K562 (cell line): Measurements from ENCODE around the gene SAMD4A. TPM values are rescaled to one million over a fixed set of nuclear protein-coding genes. Genes with fewer than 3 reads are reported as not detected.

Experiments used
- ATAC-seq: fragments of 200-7000 bp; cut with Tn5 transposase; 3 replicates; pipeline ENCODE4 v1.9.1; 2020; ENCODE audit warnings: moderate library complexity
- BruUV-seq: library from RNA; stranded (reverse); fragments of 400-500 nt; replicated peaks from 2 replicates; lab custom pipeline; 2021; lab: Mats Ljungman, UMichigan
- CTCF ChIA-PET: fragments of 300-600 bp; formaldehyde crosslinking; extraction: SDS; loops from one replicate; lab custom pipeline; 2021; ENCODE audit warnings: low intra/inter-chr PET ratio; lab: Yijun Ruan, JAX
- POLR2A ChIA-PET: fragments of 300-600, 350-650 bp; sonication (Branson Sonifier 250); formaldehyde crosslinking; extraction: SDS; loops from one replicate; lab custom pipeline; 2021; ENCODE audit warnings: antibody characterized with exemption, inconsistent platforms; lab: Yijun Ruan, JAX
- DNase-seq, 4 experiments: peaks; one replicate each; pipeline versions ENCODE4 v3.0.0 to v3.0.0-alpha.2; 2011 to 2018; ENCODE audit warnings: low spot score in 3 of 4, mixed read lengths in 3 of 4; ENCODE audit errors: extremely low read depth in 1 of 4
- FAIRE-seq: peaks from 2 replicates; lab custom pipeline; 2011; peaks lifted over from hg19 to GRCh38; lab: Jason Lieb, UNC
- H2AFZ ChIP-seq: 2 replicates; pipeline ENCODE4 v1.6.0; 2011; ENCODE audit warnings: low read depth, low read length, control low read depth, inconsistent platforms
- H3K27ac ChIP-seq: fragments of 200-600 bp; 3 replicates; pipeline ENCODE4 v1.8.0; 2011; ENCODE audit warnings: low read depth, mild to moderate bottlenecking, control low read depth, inconsistent platforms, low read length, moderate library complexity, mixed read lengths; ENCODE audit errors: extremely low read depth
- H3K27me3 ChIP-seq, 2 experiments: fragments of 300-600 bp in 1 of 2; 2 replicates in 1 of 2; 3 replicates in 1 of 2; pipeline versions ENCODE4 v1.6.0 to v1.8.0; 2011; ENCODE audit warnings: inconsistent platforms in 2 of 2, low read length in 2 of 2, mild to moderate bottlenecking in 1 of 2, mixed read lengths in 1 of 2, moderate library complexity in 1 of 2; ENCODE audit not compliant: control insufficient read depth in 2 of 2, insufficient read depth in 2 of 2
- H3K36me3 ChIP-seq: fragments of 300-600 bp; 3 replicates; pipeline ENCODE4 v1.8.0; 2011; ENCODE audit warnings: mild to moderate bottlenecking, low read length, inconsistent platforms; ENCODE audit not compliant: control insufficient read depth, insufficient read depth
- H3K4me1 ChIP-seq, 2 experiments: fragments of 200-600 bp in 1 of 2; replicated peaks in 1 of 2; 2 replicates in 1 of 2; 3 replicates in 1 of 2; pipeline versions ENCODE4 v1.5.1 to v1.8.0; 2011; ENCODE audit warnings: inconsistent platforms in 2 of 2, low read length in 2 of 2, mild to moderate bottlenecking in 1 of 2, mixed read lengths in 1 of 2, moderate library complexity in 1 of 2; ENCODE audit not compliant: control insufficient read depth in 2 of 2, insufficient read depth in 2 of 2
- H3K4me2 ChIP-seq: 2 replicates; pipeline ENCODE4 v1.6.1; 2011; ENCODE audit warnings: low read length, control low read depth, inconsistent platforms, mixed read lengths; ENCODE audit not compliant: insufficient read depth
- H3K4me3 ChIP-seq: fragments of 200-600 bp; sonication (generic), shearing (Covaris generic); 2 replicates; pipeline ENCODE4 v1.5.1; 2016; ENCODE audit warnings: control low read depth, inconsistent platforms
- H3K79me2 ChIP-seq: fragments of 200-600 bp; 3 replicates; pipeline ENCODE4 v1.8.0; 2011; ENCODE audit warnings: low read length, inconsistent platforms; ENCODE audit not compliant: control insufficient read depth, insufficient read depth
- H3K9ac ChIP-seq, 2 experiments: 2 replicates each; pipeline versions ENCODE4 v1.6.0 to v1.6.1; 2011; ENCODE audit warnings: low read depth in 2 of 2, low read length in 2 of 2, control low read depth in 1 of 2, inconsistent platforms in 1 of 2, mild to moderate bottlenecking in 1 of 2, mixed read lengths in 1 of 2; ENCODE audit not compliant: insufficient read depth in 1 of 2
- H3K9me1 ChIP-seq: one replicate; pipeline ENCODE4 v1.6.0; 2011; ENCODE audit warnings: inconsistent platforms, mild to moderate bottlenecking, low read length, moderate library complexity; ENCODE audit not compliant: control insufficient read depth, insufficient read depth
- H3K9me3 ChIP-seq: replicated peaks from 2 replicates; pipeline ENCODE4 v1.5.1; 2011; ENCODE audit warnings: low read depth, low read length, inconsistent platforms; ENCODE audit not compliant: control insufficient read depth, insufficient read depth
- H4K20me1 ChIP-seq: replicated peaks from 2 replicates; pipeline ENCODE4 v1.6.1; 2011; ENCODE audit warnings: low read length, inconsistent platforms, mixed read lengths; ENCODE audit not compliant: control insufficient read depth, insufficient read depth
- CGGBP1 ChIP-seq: fragments of 250-450 bp; sonication (Bioruptor Pico); IDR thresholded peaks from 2 replicates; pipeline ENCODE4 v1.9.0; 2021; ENCODE audit warnings: mild to moderate bottlenecking
- NFE2 ChIP-seq: IDR thresholded peaks from 2 replicates; pipeline ENCODE4 v1.6.1; 2014; ENCODE audit warnings: antibody characterized with exemption, low read depth
- NFE2L1 ChIP-seq: fragments of 450-650 bp; IDR thresholded peaks from 2 replicates; pipeline ENCODE4 v1.6.1; 2016; ENCODE audit warnings: missing genetic modification characterization, low read depth, mild to moderate bottlenecking, missing compliant biosample characterization, moderate library complexity, borderline replicate concordance
- NR2C1 ChIP-seq, 2 experiments: fragments of 450-650 bp; IDR thresholded peaks; 2 replicates each; pipeline ENCODE4 v1.6.1; 2017; ENCODE audit warnings: mild to moderate bottlenecking in 2 of 2, antibody characterized with exemption in 1 of 2, inconsistent platforms in 1 of 2, missing compliant biosample characterization in 1 of 2, missing genetic modification characterization in 1 of 2
- NR2C2 ChIP-seq, 2 experiments: fragments of 200-800 bp in 1 of 2; sonication (Bioruptor generic) in 1 of 2; sonication (generic) in 1 of 2; formaldehyde crosslinking in 1 of 2; IDR thresholded peaks; 2 replicates each; pipeline versions ENCODE4 v1.6.1 to v1.8.0; 2016 to 2022; ENCODE audit warnings: mild to moderate bottlenecking in 1 of 2, missing compliant biosample characterization in 1 of 2, missing genetic modification characterization in 1 of 2, missing genetic modification reagents in 1 of 2
- NRF1 ChIP-seq, 2 experiments: fragments of 450-650 bp; IDR thresholded peaks in 1 of 2; conservative IDR thresholded peaks in 1 of 2; 2 replicates each; pipeline ENCODE4 v1.6.1; 2014; ENCODE audit warnings: mild to moderate bottlenecking in 2 of 2
- PCBP1 ChIP-seq: fragments of 200-400 bp; formaldehyde crosslinking; IDR thresholded peaks from 2 replicates; pipeline ENCODE4 v1.6.1; 2018; ENCODE audit warnings: mild to moderate bottlenecking, low read depth, low read length; ENCODE audit not compliant: poor library complexity, severe bottlenecking
- SMARCA5 ChIP-seq: fragments of 450-650 bp; IDR thresholded peaks from 2 replicates; pipeline ENCODE4 v1.6.1; 2016
- ZNF592 ChIP-seq: fragments of 450-650 bp; IDR thresholded peaks from 2 replicates; pipeline ENCODE4 v1.6.1; 2017; ENCODE audit warnings: antibody characterized with exemption, mild to moderate bottlenecking
- in situ Hi-C: fragments of 300-500 bp; cut with MboI; formaldehyde crosslinking; loops from 4 replicates; pipeline ENCODE4 v1.15.0; 2018; ENCODE audit warnings: inconsistent platforms, mixed read lengths
- intact Hi-C: fragments of 100-400 bp; cut with micrococcal nuclease; formaldehyde crosslinking; loops from 2 replicates; pipeline ENCODE4 v1.14.2; 2022
- polyA plus RNA-seq, 8 experiments: library from polyadenylated mRNA; depleted of rRNA in 4 of 8; stranded (reverse) in 5 of 8; unstranded in 3 of 8; fragments of >200 nt; fragmentation: Nextera tagmentation in 2 of 8; fragmentation: Illumina TruSeq in 1 of 8; extraction: Ambion mirVana in 2 of 8; extraction: Trizol in 1 of 8; gene quantifications; 2 replicates each; pipeline versions ENCODE4 v1.2.1 to v1.2.3, GENCODE V29; 2011 to 2014; ENCODE audit warnings: inconsistent platforms in 1 of 8, missing spikeins in 1 of 8
- total RNA-seq, 7 experiments: library from RNA; depleted of rRNA in 6 of 7; stranded (reverse); fragments of >200 nt in 6 of 7; fragmentation: Illumina TruSeq in 2 of 7; extraction: Trizol in 2 of 7; gene quantifications; 2 replicates each; pipeline versions ENCODE4 v1.2.1 to v1.2.3, GENCODE V29; 2011 to 2021; ENCODE audit warnings: low replicate concordance in 1 of 7

Gene SAMD4A
- total and polyA plus RNA-seq, 9 of the 15 experiments (the other 6 are each of a cell fraction or from before 2014, with no cell fraction given) = 0.66 to 6.8 (median 3.3) TPM

GRCh38 chr14:54724676-54725325, 157.9 kb downstream of the SAMD4A start (continued):
- TF ChIP-seq NFE2L1 (tag) = no peak
- TF ChIP-seq NFE2 = no peak
- no peak for TF ChIP-seq PCBP1
- TF ChIP-seq NRF1 (conservative IDR thresholded peaks at IDR 0.05 in 1 of 2, IDR thresholded peaks at IDR 0.05 in 1 of 2) = no peak

GRCh38 chr14:54725998-54726397, 159.1 kb downstream of the SAMD4A start:
- ChIA-PET CTCF (no interaction called here), POLR2A (interaction anchor here (0.6 to 1.7 kb wide), 5 partner anchors 16 to 160 kb away, joined by 3 to 5 read pairs (median 3); partner anchors contain the start of gene SAMD4A)
- Histone ChIP-seq H3K79me2 (peaks cover 99% of the 10 kb centered on the region), H3K36me3 (peaks cover 9% of the 10 kb centered on the region; the same call in 1 of the 3 replicates), H3K9me1 (no peaks in the 10 kb centered on the region), H2AFZ (peak overlapping the region; percentile 62; the same call in 1 of the 2 replicates), H4K20me1 (no peaks in the 10 kb centered on the region)
- in situ Hi-C loops = no loop called here
- TF ChIP-seq NR2C1 (IDR thresholded peaks at IDR 0.05) = peak; percentile 54
- TF ChIP-seq NR2C1 (tag; IDR thresholded peaks at IDR 0.05) = peak; percentile 63
- TF ChIP-seq PCBP1 = no peak
- TF ChIP-seq SMARCA5 = no peak
- TF ChIP-seq CGGBP1 = no peak
- no peak for TF ChIP-seq NR2C2 (CRISPR knock-in tag; IDR thresholded peaks at IDR 0.05)
- peak; percentile 72 for TF ChIP-seq NR2C2 (tag; IDR thresholded peaks at IDR 0.05)
- 0 out of 2 replicates have a peak, but pooled peaks have one; percentile 12 for TF ChIP-seq ZNF592
- TF ChIP-seq, all 486 proteins: peak for 3
- Histone ChIP-seq H3K9ac (peak overlapping the region in 1 of 2 experiments; percentile 78; a peak in 3 of 4 replicates), H3K27ac (peak overlapping the region; percentile 76), H3K4me1 (peaks cover 1 to 16% of the 10 kb centered on the region in 2 experiments; a peak in 4 of 5 replicates), H3K4me2 (peak overlapping the region; percentile 81), H3K27me3 (no peaks in the 10 kb centered on the region), H3K9me3 (no peaks in the 10 kb centered on the region), H3K4me3 (peak overlapping the region; percentile 34)
- ATAC-seq (no peak), DNase-seq (peak in 1 of 4 experiments; percentile 39), FAIRE-seq (no peak)
- no TSS peak for BruUV-seq
- intact Hi-C loops = loop anchor here (1.0 to 2.0 kb wide), 2 partner anchors 47 to 161 kb away; no protein-coding TSS in a partner anchor
